Lower leg skin (tissue), 4 donors: ENCODE results near the gene DLX3. TPM values are rescaled to one million over a fixed set of nuclear protein-coding genes. Genes with fewer than 3 reads are reported as not detected.

Source experiments
- DNase-seq, 2 donors: peaks; one replicate each; pipeline ENCODE4 v3.0.0-alpha.2; 2019; ENCODE audit warnings: low spot score in 2 of 2
- H3K4me3 ChIP-seq: fragments of 200-600 bp; sonication (generic); 2 replicates; pipeline ENCODE4 v1.5.1; 2017; ENCODE audit warnings: mild to moderate bottlenecking, low read depth; ENCODE audit not compliant: poor library complexity, severe bottlenecking
- POLR2A ChIP-seq, 2 donors: fragments of 450-650 bp; IDR thresholded peaks; one replicate each; pipeline ENCODE4 v1.6.1; 2016 to 2017; ENCODE audit warnings: antibody characterized with exemption in 2 of 2, mild to moderate bottlenecking in 1 of 2, moderate library complexity in 1 of 2
- WGBS, 2 donors: methylation state at CpG; one replicate each; pipeline ENCODE4 v1.1.5; 2018; 5-methylcytosine and 5-hydroxymethylcytosine counted together
- intact Hi-C: fragments of 100-400 bp; cut with DNase I; formaldehyde crosslinking; loops from one replicate; pipeline ENCODE4 v1.15.0; 2023; ENCODE audit warnings: low total_unique reads
- total RNA-seq, 4 donors: library from RNA; depleted of rRNA; stranded (reverse); fragments of >200 nt; gene quantifications; one replicate each; pipeline ENCODE4 v1.1.0, GENCODE V29; 2016
- TF ChIP-seq, protein P1 (sequence below), 3 donors: fragments of 450-650 bp; IDR thresholded peaks; one replicate each; pipeline ENCODE4 v1.5.1; 2016; ENCODE audit warnings: antibody characterized with exemption in 3 of 3, mild to moderate bottlenecking in 3 of 3, moderate library complexity in 2 of 3

Gene DLX3
- total RNA-seq, 4 donors from 2014 or later, result 28.8 to 36.5 (median 29.9) TPM

DNA sequence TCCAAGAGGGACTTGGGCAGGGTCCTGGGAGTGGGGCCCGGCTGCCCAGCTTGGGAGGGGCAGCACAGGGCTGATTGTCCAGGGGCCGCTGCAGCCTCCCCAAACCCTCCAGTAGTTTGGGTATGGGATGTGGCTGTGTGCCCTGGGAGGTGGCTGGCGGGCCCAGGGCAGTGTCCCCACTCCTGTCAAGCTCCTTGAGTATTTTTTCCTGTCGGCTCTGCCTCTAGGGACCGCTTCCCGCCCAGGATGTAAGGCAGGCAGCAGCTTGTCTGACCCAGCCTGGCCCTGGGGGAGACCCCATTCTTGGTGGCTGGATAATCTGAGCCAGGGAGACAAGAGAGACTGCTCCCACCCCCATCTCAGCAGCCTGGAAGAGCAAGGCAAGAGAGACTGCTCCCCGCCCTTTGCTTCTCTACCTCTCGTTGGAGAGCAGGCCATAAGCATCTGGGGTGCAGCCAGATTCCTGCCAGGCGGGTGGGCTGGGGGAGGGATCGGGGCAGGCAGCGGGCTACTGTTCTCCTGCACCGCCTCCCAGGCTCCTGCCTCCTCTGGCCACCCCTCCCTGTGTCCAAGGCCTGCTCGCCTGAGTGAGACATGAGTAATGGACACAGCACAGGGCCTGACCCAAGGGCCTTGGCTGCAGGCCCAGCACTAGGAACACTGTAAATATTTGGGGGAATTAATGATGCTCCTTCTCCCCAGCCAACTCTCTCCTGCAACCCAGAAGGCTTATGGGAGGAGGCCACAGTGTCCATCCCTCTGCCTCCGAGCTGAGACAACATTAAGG lies 42.5 kb upstream of the DLX3 start:
- 40 to 46% methylated on average over 13 to 14 of the region's 14 CpGs for WGBS, 2 donors
- H3K4me3 ChIP-seq, result no peak overlapping the region
- intact Hi-C loops, result no loop called here
- TF ChIP-seq POLR2A (IDR thresholded peaks at IDR 0.05), result no peak
- TF ChIP-seq, protein P1, sequence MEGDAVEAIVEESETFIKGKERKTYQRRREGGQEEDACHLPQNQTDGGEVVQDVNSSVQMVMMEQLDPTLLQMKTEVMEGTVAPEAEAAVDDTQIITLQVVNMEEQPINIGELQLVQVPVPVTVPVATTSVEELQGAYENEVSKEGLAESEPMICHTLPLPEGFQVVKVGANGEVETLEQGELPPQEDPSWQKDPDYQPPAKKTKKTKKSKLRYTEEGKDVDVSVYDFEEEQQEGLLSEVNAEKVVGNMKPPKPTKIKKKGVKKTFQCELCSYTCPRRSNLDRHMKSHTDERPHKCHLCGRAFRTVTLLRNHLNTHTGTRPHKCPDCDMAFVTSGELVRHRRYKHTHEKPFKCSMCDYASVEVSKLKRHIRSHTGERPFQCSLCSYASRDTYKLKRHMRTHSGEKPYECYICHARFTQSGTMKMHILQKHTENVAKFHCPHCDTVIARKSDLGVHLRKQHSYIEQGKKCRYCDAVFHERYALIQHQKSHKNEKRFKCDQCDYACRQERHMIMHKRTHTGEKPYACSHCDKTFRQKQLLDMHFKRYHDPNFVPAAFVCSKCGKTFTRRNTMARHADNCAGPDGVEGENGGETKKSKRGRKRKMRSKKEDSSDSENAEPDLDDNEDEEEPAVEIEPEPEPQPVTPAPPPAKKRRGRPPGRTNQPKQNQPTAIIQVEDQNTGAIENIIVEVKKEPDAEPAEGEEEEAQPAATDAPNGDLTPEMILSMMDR (IDR thresholded peaks at IDR 0.05), result no peak
- DNase-seq, result peak in 1 of 2 donors; percentile 84

DNA sequence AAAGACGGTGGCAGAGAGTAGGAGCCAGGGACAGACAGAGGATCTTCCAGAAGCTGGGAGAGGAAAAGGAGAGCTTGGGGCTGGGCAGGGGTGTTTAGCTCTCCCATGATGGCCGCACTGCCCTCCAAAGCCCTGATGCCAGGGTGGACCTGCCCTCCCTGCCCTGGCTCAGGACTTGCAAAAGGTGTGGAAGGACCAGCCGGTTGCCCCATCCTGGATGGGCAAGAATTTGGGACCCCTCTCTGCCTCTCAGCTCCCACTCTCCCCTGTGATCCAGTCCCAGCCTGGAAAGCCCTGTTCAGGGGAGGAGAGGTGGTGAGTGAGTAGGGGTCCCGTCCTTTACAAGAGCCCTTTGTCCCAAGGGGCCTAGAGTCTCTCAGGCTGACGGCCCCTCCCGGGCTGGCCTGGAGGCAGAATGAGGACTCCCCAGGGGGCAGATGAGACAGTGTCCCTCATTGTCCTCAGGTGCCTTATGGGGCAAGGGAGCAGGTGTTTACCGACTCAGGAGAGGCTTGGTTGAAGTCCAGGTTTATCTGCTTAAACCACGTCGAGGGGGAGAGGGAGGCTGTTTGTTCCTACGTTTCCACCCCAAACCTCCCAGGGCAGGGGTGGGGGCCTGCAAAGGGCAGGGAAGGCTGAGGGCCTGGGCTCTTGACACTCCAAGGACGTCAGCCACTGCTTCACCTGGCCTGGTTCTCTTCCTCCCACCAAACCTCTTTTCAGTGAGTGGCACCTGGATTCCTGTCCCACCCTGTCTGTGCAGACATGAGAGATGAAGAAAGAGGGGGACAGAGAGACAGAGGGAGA lies 41.6 kb upstream of the DLX3 start:
- no peak for TF ChIP-seq POLR2A (IDR thresholded peaks at IDR 0.05)
- TF ChIP-seq, protein P1 (IDR thresholded peaks at IDR 0.05), result no peak
- intact Hi-C loops, result no loop called here
- 53 to 62% methylated on average over 11 of the region's 11 CpGs for WGBS, 2 donors
- DNase-seq, result peak in 1 of 2 donors; percentile 80
- H3K4me3 ChIP-seq, result no peak overlapping the region

DNA sequence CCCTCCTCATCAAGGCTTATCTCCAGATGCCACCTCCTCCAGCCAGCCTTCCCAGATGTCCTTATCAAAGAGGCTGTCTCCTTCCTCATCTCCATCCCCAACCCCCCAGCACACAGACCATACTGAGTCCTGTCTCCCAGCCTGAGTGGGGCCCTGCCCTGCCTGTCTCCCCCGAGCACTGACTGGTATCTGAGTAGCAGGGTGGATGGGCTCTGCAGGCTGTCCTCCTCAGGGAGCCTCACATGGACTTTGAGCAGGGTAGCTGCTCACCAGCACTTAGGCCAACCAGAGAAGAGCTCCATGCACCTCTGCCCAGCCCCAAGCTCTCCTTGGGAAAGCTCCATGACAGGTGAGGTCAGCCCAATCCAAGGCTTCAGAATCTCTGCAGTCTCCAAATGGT lies 40.9 kb upstream of the DLX3 start:
- H3K4me3 ChIP-seq, result no peak overlapping the region
- TF ChIP-seq, protein P1 (IDR thresholded peaks at IDR 0.05), result no peak
- TF ChIP-seq POLR2A (IDR thresholded peaks at IDR 0.05), result no peak
- intact Hi-C loops, result no loop called here
- peak in 1 of 2 donors; percentile 56 for DNase-seq
- WGBS, 2 donors, result 90 to 100% methylated on average over 1 of the region's 1 CpG

DNA sequence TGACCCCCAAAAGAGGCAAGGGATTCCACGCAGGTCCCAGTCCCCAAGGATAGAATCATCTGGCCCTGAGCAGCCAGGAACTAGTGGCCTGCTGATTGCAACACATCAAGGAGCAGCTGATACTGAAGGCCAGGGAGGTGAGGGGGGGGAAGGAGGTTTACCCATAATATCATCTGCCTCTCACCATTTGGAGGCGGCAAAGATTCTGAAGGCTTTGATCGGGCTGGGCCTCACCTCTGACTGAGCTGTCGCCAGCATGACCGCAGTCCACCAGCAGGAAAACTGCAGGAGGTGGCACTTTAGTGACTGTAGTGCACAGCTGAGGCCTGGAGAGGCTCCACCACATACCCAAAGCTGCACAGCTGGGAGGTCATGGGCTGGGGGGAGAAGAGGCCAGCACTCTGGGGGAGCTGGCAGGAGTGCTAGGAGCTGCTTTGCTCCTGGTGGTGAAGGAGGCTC lies 40.4 kb upstream of the DLX3 start:
- WGBS, 2 donors, result 92 to 95% methylated on average over 5 of the region's 5 CpGs
- no peak overlapping the region for H3K4me3 ChIP-seq
- no peak for TF ChIP-seq POLR2A (IDR thresholded peaks at IDR 0.05)
- TF ChIP-seq, protein P1 (IDR thresholded peaks at IDR 0.05), result no peak
- intact Hi-C loops, result no loop called here
- DNase-seq, result peak in 1 of 2 donors; percentile 50

DNA sequence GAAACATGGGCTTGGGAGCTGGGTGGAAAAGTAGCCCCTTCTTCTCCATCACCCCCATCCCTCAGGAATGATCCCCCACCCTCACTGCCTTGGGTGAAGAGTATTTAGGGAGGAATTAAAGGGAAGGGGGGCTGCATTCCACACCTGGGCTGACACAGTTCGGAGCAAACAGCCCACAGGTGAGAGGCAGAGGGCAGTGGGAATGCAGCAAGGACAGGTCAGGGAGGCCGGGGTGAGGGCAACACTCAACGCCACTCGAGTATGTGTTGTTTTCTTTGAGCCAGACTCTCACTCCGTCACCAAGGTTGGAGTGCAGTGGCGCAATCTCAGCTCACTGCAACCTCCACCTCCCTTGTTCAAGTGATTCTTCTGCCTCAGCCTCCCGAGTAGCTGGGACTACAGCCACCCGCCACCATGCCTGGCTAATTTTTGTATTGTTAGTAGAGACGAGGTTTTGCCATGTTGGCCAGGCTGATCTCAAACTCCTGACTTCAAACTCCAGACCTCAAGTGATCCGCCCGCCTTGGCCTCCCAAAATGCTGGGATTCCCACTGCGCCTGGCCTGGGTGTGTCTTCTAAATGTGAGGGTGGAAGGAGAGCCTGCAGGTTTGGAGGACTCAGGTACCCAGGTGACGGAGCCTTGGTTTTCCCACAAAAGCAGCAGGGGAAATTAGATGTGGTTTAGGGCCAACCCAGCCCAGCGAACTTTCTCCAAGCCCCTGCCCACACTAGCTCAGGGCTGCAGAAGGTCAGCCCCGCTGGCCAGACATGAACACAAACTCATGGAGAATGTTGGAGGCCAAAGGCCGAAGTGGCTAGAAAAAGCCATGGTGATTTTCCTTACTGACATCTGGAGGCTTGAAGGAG lies 39.7 kb upstream of the DLX3 start:
- intact Hi-C loops, result no loop called here
- no peak for TF ChIP-seq POLR2A (IDR thresholded peaks at IDR 0.05)
- TF ChIP-seq, protein P1 (IDR thresholded peaks at IDR 0.05), result no peak
- DNase-seq, result peak in 1 of 2 donors; percentile 61
- 79 to 81% methylated on average over 16 of the region's 16 CpGs for WGBS, 2 donors
- H3K4me3 ChIP-seq, result no peak overlapping the region
